Fibroblast of the aortic adventitia (primary cell): ENCODE results near the gene PHYHIPL. TPM values are rescaled to one million over a fixed set of nuclear protein-coding genes. Genes with fewer than 3 reads are reported as not detected.
"Not testable (repeated sequence)": the region's sequence is repeated elsewhere in the genome, so short reads cannot be mapped to it uniquely, and the experiment has no call there.

Experiments
- DNase-seq: peaks from one replicate; pipeline ENCODE4 v3.0.0-alpha.2; 2010; ENCODE audit warnings: low read depth
- H3K4me3 ChIP-seq: 2 replicates; pipeline ENCODE4 v1.5.1; 2011; ENCODE audit warnings: low read depth, mild to moderate bottlenecking, control low read depth, low read length, moderate library complexity
- total RNA-seq: library from RNA; depleted of rRNA; stranded (reverse); fragments of >200 nt; gene quantifications from 2 replicates; pipeline ENCODE4 v1.2.3, GENCODE V29; 2012; ENCODE audit warnings: low replicate concordance
- TF ChIP-seq, protein P1 (sequence below): IDR thresholded peaks from 2 replicates; pipeline ENCODE4 v1.5.1; 2011; ENCODE audit warnings: mild to moderate bottlenecking, low read length, control low read depth, inconsistent platforms; ENCODE audit not compliant: insufficient read depth

Gene PHYHIPL
- total RNA-seq, 1 donor = not detected

DNA sequence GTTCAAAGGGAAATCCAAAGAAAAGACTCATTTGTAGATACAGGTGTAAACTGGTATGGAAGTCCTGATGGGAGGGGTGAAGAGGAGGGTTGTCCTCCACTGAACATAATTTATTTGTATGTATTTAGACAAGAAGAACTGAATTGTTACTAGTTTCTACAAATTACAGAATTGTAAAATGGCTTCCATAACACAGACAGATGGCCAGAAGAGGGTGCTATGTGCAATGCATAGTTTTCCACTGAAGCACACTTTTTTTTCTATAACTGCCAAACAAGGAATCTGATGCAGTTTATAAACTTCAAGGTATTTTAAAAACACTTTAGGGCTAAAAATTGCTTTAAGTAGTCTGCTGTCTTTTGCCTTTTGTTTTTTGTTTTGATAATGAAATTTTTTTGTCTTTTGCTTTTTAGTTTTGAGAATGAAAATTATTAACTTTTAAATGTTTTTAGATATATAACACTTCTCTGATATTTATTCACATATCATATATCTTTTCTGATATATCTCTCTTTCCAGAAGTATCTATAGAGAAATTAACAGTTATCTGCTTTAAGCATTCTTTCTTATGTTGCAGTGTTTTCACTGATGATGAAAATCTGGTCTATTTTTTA lies 58.5 kb downstream of the PHYHIPL start:
- peak; percentile 72 for DNase-seq
- no peak overlapping the region for H3K4me3 ChIP-seq
- TF ChIP-seq, protein P1, sequence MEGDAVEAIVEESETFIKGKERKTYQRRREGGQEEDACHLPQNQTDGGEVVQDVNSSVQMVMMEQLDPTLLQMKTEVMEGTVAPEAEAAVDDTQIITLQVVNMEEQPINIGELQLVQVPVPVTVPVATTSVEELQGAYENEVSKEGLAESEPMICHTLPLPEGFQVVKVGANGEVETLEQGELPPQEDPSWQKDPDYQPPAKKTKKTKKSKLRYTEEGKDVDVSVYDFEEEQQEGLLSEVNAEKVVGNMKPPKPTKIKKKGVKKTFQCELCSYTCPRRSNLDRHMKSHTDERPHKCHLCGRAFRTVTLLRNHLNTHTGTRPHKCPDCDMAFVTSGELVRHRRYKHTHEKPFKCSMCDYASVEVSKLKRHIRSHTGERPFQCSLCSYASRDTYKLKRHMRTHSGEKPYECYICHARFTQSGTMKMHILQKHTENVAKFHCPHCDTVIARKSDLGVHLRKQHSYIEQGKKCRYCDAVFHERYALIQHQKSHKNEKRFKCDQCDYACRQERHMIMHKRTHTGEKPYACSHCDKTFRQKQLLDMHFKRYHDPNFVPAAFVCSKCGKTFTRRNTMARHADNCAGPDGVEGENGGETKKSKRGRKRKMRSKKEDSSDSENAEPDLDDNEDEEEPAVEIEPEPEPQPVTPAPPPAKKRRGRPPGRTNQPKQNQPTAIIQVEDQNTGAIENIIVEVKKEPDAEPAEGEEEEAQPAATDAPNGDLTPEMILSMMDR = peak; percentile 75

DNA sequence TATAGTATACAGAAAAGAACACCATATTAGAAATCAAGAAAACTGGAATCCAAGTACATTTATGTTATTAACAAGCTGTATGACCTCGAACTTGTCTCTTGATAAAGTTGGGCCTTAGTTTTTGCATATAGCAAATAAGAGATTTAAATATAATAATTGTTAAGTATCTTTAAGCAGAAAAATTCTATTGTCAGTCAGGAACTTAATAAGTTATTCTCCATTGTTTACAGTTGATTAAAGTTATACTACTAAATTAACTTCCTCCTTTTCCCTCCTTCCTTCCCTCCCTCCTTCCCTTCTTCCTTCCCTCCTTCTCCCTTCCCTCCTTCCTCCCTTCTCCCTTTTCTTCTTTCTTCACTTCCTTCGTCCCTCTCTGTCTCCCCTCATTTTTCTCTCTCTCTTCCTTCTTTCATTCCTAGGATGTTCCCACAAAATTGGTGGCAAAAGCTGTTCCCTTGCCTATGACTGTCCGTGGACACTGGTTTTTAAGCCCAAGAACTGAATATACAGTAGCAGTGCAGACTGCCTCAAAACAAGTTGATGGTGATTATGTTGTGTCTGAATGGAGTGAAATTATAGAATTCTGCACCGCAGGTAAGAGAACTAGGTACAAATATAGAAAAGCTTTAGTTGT lies 59.7 kb downstream of the PHYHIPL start:
- H3K4me3 ChIP-seq = no peak overlapping the region
- TF ChIP-seq, protein P1 = no peak
- DNase-seq = no peak

DNA sequence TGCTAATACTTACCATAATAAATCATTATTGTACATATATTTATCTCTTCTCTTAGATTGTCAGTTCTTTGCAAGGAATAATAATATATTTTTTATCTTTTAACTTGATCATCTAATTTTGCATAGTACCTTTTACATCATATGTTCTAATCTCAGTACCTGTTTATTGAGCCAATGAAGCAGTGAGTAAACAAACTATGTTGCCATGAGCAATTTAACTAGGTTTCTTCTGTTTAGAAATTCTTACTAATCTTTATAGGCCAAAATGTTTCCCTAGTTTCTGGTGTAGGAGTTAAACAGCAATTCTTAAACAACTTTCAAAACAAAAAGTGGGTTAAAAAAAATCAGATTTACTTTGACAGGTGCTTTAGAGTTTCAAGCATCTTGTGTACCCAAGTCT lies 61.3 kb downstream of the PHYHIPL start:
- TF ChIP-seq, protein P1 = no peak
- no peak overlapping the region for H3K4me3 ChIP-seq
- no peak for DNase-seq

DNA sequence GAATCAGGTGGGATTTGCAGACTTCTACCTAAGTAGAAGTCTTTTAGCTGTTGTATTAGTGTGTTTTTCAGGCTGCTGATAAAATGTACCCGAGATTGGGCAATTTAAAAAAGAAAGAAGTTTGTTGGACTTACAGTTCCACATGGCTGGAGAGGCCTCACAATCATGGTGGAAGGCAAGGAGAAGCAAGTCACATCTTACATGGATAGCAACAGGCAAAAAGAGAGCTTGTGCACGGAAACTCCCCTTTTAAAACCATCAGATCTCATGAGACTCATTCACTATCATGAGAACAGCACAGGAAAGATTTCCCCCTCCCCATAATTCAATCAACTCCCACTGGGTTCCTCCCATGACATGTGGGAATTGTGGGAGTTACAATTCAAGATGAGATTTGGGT lies 62.7 kb downstream of the PHYHIPL start:
- DNase-seq, H3K4me3 ChIP-seq: not testable (repeated sequence)

DNA sequence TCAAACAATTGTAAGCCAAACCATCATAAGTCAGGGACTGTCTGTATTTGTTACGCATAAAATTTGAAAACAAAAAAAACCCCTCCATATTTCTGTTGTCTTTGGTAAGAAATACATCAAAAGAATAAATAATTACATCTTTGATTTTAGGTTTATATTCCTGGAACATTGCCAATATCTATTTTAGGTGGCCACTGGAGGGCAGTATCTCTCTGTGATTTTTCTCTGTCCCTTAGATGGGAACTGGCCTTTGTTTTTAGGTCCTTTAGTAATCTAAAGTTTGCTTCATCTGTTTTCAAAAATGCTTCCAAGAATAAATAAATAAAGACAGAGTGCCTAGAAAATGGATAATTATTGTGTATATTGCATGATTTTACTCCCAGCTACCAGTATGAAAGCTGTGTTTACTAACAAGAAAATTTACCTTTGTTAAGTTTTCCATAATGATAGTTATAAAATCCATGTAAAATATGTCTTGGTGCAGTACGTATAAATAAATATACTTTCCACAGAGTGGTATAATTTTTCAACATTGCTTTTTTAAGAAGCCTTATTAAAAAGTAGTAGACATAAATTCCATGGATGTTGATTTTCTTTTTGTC lies 64.2 kb downstream of the PHYHIPL start:
- peak; percentile 77 for DNase-seq
- no peak overlapping the region for H3K4me3 ChIP-seq
- TF ChIP-seq, protein P1 = peak; percentile 41

DNA sequence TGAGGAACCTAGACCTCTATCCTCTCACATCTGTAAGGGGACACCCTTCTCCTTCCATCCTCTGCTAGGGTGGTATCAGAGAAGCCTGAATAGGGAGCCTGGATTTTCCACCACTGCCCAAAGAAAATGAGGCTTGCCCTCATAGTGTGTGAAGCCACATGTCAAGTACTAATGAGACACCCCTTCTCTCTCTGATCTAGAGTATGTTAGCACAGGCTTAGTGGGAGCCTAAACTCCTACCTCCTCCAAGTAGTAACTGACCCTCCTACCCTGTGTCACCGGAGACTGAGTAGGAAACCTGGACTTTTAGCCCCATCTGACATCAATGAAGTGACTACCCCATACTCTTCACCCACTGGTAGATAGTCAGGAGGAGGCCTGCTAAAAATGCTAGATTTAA lies 65.6 kb downstream of the PHYHIPL start:
- no peak for DNase-seq
- TF ChIP-seq, protein P1 = no peak
- H3K4me3 ChIP-seq = no peak overlapping the region

DNA sequence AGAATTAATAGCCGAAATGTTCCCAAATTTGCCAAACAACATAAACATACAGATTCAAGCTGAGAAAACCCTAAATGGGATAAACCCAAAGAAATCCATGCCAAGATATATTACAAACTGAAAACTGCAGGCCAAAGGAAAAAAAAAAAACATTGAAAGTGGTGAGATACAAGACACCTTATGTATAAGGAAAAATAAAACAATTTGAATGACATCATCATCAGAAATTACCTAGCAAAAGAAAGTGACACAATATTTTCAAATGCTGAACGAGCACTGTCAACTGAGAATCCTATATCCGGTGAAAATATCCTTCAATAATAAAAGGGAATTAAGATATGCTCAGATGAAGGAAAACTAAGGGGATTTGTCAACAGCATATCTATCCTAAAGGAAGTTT lies 66.5 kb downstream of the PHYHIPL start:
- no peak for DNase-seq
- TF ChIP-seq, protein P1 = no peak
- H3K4me3 ChIP-seq = no peak overlapping the region
